ENCODE results near the gene UBR2.
"Not testable (repeated sequence)": the region's sequence is repeated elsewhere in the genome, so short reads cannot be mapped to it uniquely, and the experiment has no call there.

UBR2 gene

GRCh38 chr6:42555477-42556457, 8.1 kb upstream of the UBR2 start:
- peak in 1 of 2 experiments; percentile 29 for DNase-seq (ENCODE audit: low read depth in 2 of 2)

GRCh38 chr6:42556462-42556861, 7.4 kb upstream of the UBR2 start:
- no peak for DNase-seq (ENCODE audit: low read depth in 2 of 2)

GRCh38 chr6:42559276-42559675, 4.6 kb upstream of the UBR2 start:
- DNase-seq (ENCODE audit: low read depth in 2 of 2), result not testable (repeated sequence)

- no peak for DNase-seq (ENCODE audit: low read depth in 2 of 2)
Measured at GRCh38 chr6:42561986-42562385, 1.8 kb upstream of the UBR2 start.

- no peak for DNase-seq (ENCODE audit: low read depth in 2 of 2)
Measured at GRCh38 chr6:42562788-42563405, 932 bp upstream of the UBR2 start.

GRCh38 chr6:42564506-42564825, 637 bp downstream of the UBR2 start:
- DNase-seq (ENCODE audit: low read depth in 2 of 2), result no peak

DNA sequence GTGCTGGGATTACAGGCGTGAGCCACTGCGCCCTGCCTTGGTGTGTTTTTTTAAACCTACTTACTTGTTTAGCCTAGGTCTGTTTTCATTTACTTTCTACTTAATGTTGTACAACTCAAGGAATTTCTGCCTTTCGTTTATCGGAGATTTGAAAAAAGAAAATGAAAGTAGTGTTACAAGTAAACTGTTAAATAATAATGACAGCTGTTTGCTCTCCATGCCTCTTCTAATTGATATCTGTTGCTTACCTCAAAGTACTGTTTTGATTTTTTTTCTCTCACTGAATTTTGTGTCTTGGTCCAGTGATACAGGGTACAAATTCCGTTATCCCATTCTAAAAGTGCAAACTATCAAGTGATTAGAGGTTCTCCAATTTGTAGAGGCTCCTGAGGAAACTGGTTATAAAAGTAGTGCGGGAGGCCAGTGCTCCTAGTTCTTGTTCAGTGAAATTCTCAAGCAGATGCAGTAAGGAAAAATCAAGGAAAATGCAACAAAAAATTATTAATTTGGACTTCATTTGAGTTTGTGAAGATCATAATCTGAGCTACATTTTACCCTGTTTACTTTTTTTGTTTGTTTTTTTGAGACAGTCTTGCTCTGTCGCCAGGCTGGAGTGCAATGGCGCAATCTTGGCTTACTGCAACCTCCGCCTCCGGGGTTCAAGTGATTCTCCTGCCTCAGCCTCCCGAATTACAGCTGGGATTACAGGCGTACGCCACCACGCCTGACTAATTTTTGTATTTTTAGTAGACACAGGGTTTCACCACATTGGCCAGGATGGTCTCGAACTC, 2.2 kb downstream of the UBR2 start:
- DNase-seq (ENCODE audit: low read depth in 2 of 2), result no peak

DNA sequence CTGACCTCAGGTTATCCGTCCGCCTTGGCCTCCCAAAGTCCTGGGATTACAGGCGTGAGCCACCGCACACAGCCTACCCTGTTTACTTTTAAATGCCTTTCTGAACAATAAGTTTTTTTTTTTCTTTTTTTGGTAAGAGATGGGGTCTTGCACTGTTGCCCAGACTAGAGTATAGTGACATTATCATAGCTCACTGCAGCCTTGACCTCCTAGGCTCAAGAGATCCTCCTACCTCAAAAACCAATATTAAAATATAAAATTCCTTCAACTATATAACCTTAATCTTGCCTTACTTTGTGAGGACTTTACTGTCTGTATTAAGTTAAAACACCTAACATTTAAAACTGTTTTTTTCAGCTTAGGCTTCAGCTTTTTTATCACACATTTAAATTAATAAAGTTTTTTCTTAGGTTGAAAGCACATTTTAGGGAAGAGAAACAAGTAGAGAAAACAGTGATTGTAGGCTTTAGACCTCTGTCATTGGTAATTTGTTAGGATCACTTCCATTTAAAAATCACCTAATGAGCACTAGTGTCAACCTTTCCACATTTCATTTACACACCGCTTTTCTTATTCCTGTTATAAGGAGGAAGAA, 2.9 kb downstream of the UBR2 start:
- DNase-seq (ENCODE audit: low read depth in 2 of 2), result no peak

GRCh38 chr6:42567237-42567636, 3.4 kb downstream of the UBR2 start:
- DNase-seq (ENCODE audit: low read depth in 2 of 2), result not testable (repeated sequence)

- DNase-seq (ENCODE audit: low read depth in 2 of 2), result peak; percentile 95
Measured at GRCh38 chr6:42569102-42570028, 5.5 kb downstream of the UBR2 start.

GRCh38 chr6:42571611-42572342, 7.9 kb downstream of the UBR2 start:
- DNase-seq (ENCODE audit: low read depth in 2 of 2), result no peak

DNA sequence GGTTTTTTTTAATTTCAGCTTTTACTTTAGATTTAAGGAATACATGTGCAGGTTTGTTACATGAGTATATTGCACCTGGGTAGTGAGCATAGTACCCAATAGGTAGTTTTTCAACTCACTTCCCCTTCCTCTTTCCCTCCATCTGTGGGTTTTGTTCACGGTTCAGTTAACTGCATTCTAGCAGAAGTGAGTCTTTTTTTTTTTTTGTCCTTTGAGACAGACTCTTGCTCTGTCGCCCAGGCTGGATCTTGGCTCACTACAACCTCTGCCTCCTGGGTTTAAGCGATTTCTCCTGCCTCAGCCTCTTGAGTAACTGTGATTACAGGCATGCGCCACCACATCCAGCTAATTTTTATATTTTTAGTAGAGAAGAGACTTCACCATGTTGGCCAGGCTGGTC, 8.7 kb downstream of the UBR2 start:
- no peak for DNase-seq (ENCODE audit: low read depth in 2 of 2)

DNA sequence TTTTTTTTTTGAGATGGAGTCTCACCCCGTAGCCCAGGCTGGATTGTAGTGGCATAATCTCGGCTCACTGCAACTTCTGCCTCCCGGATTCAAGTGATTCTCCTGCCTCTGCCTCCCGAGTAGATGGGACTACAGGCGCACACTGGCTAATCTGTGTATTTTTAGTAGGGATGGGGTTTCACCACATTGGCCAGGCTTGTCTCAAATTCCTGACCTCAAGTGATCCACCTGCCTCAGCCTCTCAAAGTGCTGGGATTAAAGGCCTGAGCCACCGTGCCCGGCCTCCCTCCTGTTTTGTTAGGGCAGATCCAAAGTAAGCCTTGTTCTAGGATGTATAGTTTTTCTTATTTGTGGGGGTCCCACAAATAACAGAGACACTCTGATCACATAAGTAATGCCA, 12.7 kb downstream of the UBR2 start:
- DNase-seq (ENCODE audit: low read depth in 2 of 2), result not testable (repeated sequence)

DNA sequence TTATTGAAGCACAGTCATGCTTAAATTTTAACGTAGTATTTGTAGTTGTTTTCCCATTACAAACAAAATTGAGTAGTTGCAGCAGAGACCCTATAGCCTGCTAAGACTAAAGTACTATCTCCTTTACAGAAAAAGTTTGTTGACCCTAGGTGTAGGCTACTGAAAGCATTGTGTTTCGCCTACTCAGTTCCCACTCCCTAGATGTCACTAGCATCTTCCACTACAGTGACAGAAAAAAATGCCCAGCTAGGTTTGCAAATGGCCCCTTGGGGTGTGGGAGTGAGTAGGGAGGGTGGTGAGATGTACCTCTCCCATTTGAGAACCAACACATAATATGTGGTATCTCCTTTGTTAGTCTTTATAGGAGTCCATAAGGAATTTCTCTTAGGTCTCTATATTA, 34.5 kb downstream of the UBR2 start:
- no peak for DNase-seq (ENCODE audit: low read depth in 2 of 2)

- DNase-seq (ENCODE audit: low read depth in 2 of 2), result no peak
Measured at GRCh38 chr6:42599558-42599957, 35.7 kb downstream of the UBR2 start.

DNA sequence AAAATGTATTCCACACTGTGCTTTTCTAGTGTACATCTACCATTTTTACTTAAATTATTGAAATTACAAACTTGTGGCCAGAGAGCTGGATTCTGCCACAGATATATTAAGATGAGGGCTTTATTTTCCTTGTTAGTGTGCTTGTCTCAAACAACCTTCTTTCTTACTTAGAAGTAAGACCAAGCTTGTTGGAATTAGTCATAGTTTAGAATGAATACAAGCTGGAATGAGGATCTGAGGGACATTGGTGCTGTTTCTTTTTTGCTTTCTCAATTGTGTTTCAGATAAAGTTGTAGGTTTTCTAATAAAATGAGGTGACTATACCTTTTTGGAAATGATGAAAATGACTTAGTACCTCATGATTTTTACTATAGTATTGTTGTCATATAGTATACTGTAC, 40.3 kb downstream of the UBR2 start:
- DNase-seq (ENCODE audit: low read depth in 2 of 2), result no peak

DNA sequence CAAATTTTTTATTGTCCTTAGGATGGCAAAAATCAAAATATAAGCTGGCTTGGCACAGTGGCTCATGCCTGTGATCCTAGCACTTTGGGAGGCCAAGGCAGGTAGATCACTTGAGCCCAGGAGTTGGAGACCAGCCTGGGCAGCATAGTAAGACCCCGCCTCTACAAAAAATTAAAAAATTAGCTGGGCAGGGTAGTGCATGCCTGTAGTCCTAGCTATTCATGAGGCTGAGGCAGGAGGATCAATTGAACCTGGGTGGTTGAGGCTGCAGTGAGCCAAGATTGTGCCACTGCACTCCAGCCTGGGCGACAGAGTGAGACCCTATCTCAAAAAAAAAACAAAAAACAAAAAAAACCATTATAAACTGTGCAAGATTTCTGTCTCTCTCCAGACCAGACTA, 40.9 kb downstream of the UBR2 start:
- DNase-seq (ENCODE audit: low read depth in 2 of 2), result not testable (repeated sequence)

DNA sequence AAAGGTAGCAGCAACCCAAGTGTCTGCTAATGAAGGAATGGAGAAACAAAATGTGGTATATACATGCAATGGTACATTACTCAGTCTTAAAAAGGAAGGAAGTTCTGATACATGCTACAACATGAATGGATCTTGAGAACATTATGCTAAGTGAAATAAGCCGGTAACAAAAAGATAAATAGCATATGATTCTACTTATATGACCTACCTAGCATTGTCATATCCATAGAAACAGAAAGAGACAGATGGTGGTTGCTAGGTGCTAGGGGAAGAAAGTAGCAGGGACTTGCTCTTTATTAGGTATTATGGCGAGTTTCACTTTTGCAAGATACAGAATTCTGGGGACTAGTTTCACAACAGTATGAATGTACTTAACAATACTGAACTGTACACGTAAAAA, 46.6 kb downstream of the UBR2 start:
- no peak for DNase-seq (ENCODE audit: low read depth in 2 of 2)

GRCh38 chr6:42615518-42615917, 51.7 kb downstream of the UBR2 start:
- DNase-seq (ENCODE audit: low read depth in 2 of 2), result no peak

DNA sequence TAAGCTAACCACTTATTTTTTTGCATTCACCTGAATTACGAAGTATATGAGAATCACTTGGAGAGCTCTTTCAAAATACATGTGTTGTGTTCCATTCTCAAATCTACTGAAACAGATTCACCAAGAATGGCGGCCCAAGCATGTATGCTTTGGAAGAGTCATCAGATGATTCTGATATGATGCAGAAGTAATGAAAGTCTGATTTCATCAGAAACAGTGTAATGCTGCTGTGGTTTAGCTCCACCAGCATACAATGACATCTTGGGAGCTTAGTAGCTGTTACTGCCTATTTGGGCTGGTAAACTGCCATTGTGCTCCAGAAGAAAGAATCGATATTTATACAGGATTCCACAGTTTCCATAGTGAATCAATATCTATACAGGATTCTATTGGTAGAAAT, 52.9 kb downstream of the UBR2 start:
- no peak for DNase-seq (ENCODE audit: low read depth in 2 of 2)
